ENCODE measurements around the gene GRK1. TPM values are rescaled to one million over a fixed set of nuclear protein-coding genes. Genes with fewer than 3 reads are reported as not detected.
"Not testable (repeated sequence)": the region's sequence is repeated elsewhere in the genome, so short reads cannot be mapped to it uniquely, and the experiment has no call there.

The GRK1 gene
- total RNA-seq, 2 donors from 2014 or later: 0.10 TPM; not detected in 1

DNA sequence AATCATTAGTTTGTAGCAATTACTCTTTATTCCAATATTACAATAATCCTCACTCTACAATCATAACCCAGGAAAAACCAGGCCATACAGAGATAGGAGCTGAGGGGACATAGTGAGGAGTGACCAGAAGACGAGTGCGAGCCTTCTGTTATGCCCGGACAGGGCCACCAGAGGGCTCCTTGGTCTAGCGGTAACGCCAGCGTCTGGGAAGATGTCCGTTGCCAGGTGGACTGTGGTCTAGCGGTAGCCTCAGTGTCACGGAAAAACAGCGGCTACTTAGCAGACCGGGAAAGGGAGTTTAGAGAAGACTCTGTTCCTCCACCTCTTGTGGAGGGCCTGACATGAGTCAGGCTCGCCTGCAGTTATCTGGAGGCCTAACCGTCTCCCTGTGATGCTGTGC, 45.5 kb upstream of the GRK1 start:
- DNase-seq; intact Hi-C loops (cut with DNase I); H3K27me3 ChIP-seq; H3K4me1 ChIP-seq; H3K9ac ChIP-seq (ENCODE audit: low read depth in 2 of 2, low read length in 2 of 2); H3K27ac ChIP-seq; H3K4me3 ChIP-seq; H3K9me3 ChIP-seq; H3K36me3 ChIP-seq: not testable (repeated sequence)
- peak; percentile 16 for TF ChIP-seq CTCF (IDR thresholded peaks at IDR 0.05)

DNA sequence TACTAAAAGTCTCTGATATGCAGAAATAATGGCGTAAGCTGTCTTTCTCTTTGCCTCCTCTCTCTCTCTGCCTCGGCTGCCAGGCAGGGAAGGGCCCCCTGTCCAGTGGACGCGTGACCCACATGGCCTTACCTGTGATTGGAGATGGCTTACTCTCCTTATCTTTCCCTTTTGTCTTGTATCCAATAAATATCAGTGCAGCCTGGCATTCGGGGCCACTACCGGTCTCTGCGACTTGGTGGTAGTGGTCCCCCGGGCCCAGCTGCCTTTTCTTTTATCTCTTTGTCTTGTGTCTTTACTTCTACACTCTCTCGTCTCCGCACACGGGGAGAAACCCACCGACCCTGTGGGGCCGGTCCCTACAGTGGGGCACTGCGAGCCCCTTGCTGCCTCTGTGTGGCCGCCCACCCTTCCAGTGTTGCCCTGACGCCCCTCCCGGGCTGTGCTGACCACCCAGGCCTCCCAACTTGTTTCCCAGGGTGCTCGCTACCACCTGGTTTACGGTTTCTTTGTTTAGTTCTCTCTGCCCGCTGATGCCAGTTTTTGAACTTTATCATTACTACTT, 45.0 kb upstream of the GRK1 start:
- H3K9me3 ChIP-seq; H3K27me3 ChIP-seq; H3K36me3 ChIP-seq; intact Hi-C loops (cut with DNase I); H3K27ac ChIP-seq; H3K4me3 ChIP-seq; DNase-seq; H3K4me1 ChIP-seq; H3K9ac ChIP-seq (ENCODE audit: low read depth in 2 of 2, low read length in 2 of 2): not testable (repeated sequence)

- no peak for DNase-seq
- no peak for TF ChIP-seq CTCF (IDR thresholded peaks at IDR 0.05)
- H3K36me3 ChIP-seq: no peaks in the 10 kb centered on the region
Observed at GRCh38 chr13:113622791-113623490, 44.1 kb upstream of the GRK1 start.

GRCh38 chr13:113623491-113624234, 43.4 kb upstream of the GRK1 start:
- Histone ChIP-seq H3K27ac (no peak overlapping the region), H3K4me3 (no peak overlapping the region), H3K9me3 (no peaks in the 10 kb centered on the region), H3K36me3 (no peaks in the 10 kb centered on the region), H3K9ac (ENCODE audit: low read depth in 2 of 2, low read length in 2 of 2) (no peak overlapping the region), H3K4me1 (no peaks in the 10 kb centered on the region), H3K27me3 (no peaks in the 10 kb centered on the region)
- intact Hi-C loops (cut with DNase I): no loop called here
- TF ChIP-seq CTCF (IDR thresholded peaks at IDR 0.05): no peak
- DNase-seq: no peak

More at GRCh38 chr13:113622791-113623490, 44.1 kb upstream of the GRK1 start:
- no peaks in the 10 kb centered on the region for H3K4me1 ChIP-seq
- no peak overlapping the region for H3K9ac ChIP-seq (ENCODE audit: low read depth in 2 of 2, low read length in 2 of 2)
- intact Hi-C loops (cut with DNase I): no loop called here
- no peaks in the 10 kb centered on the region for H3K9me3 ChIP-seq
- no peak overlapping the region for H3K4me3 ChIP-seq
- no peak overlapping the region for H3K27ac ChIP-seq
- H3K27me3 ChIP-seq: no peaks in the 10 kb centered on the region

DNA sequence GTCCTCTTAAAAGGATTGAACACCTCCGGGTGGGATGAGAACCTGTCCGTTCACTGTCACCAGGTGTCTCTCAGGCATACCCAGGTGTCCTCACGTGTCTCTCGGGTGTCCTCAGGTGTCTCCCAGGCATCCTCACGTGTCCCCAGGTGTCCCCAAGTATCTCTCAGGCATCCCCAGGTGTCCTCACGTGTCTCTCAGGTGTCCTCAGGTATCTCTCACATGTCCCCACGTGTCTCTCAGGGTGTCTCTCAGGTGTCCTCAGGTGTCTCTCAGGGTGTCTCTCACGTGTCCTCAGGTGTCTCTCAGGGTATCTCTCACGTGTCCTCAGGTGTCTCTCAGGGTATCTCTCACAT, 42.8 kb upstream of the GRK1 start:
- Histone ChIP-seq H3K9ac (ENCODE audit: low read depth in 2 of 2, low read length in 2 of 2) (no peak overlapping the region), H3K27ac (no peak overlapping the region), H3K4me3 (no peak overlapping the region), H3K4me1 (no peaks in the 10 kb centered on the region), H3K27me3 (no peaks in the 10 kb centered on the region), H3K36me3 (no peaks in the 10 kb centered on the region), H3K9me3 (no peaks in the 10 kb centered on the region)
- intact Hi-C loops (cut with DNase I): no loop called here
- DNase-seq: no peak
- no peak for TF ChIP-seq CTCF (IDR thresholded peaks at IDR 0.05)

DNA sequence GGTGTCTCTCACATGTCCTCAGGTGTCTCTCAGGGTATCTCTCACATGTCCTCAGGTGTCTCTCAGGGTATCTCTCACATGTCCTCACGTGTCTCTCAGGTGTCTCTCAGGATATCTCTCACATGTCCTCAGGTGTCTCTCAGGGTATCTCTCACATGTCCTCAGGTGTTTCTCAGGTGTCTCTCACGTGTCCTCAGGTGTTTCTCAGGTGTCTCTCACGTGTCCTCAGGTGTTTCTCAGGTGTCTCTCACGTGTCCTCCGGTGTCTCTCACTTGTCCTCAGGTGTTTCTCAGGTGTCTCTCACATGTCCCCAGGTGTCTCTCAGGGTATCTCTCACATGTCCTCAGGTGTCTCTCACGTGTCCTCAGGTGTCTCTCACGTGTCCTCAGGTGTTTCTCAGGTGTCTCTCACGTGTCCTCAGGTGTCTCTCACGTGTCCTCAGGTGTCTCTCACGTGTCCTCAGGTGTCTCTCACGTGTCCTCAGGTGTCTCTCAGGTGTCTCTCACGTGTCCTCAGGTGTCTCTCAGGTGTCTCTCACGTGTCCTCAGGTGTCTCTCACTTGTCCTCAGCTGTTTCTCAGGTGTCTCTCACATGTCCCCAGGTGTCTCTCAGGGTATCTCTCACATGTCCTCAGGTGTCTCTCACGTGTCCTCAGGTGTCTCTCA, 42.2 kb upstream of the GRK1 start:
- H3K4me3 ChIP-seq; H3K27me3 ChIP-seq; H3K9me3 ChIP-seq; H3K27ac ChIP-seq; intact Hi-C loops (cut with DNase I); H3K4me1 ChIP-seq; DNase-seq; H3K9ac ChIP-seq (ENCODE audit: low read depth in 2 of 2, low read length in 2 of 2); H3K36me3 ChIP-seq: not testable (repeated sequence)
